GM12878 (cell line): ENCODE results near the gene PPP2R5C. TPM values are rescaled to one million over a fixed set of nuclear protein-coding genes. Genes with fewer than 3 reads are reported as not detected.
A peak's percentile ranks its signal among the peaks of the same experiment; 100 is the strongest.

Source experiments
- CEBPZ ChIP-seq: fragments of 150-350 bp; IDR thresholded peaks from 2 replicates; pipeline ENCODE4 v1.6.1; 2016; ENCODE audit warnings: low read depth, low read length
- EED ChIP-seq: sonication (generic); IDR thresholded peaks from 2 replicates; pipeline ENCODE4 v1.6.1; 2016; ENCODE audit warnings: antibody characterized with exemption, low read depth
- HCFC1 ChIP-seq: fragments of 150-350 bp; IDR thresholded peaks from 2 replicates; pipeline ENCODE4 v1.6.1; 2014; ENCODE audit warnings: low read length
- MEF2B ChIP-seq: fragments of 450-650 bp; IDR thresholded peaks from 2 replicates; pipeline ENCODE4 v1.6.1; 2018; ENCODE audit warnings: mild to moderate bottlenecking, moderate library complexity; ENCODE audit not compliant: partially characterized antibody, poor library complexity, severe bottlenecking
- MYC ChIP-seq: IDR thresholded peaks from 2 replicates; pipeline ENCODE4 v1.6.1; 2011; ENCODE audit warnings: mild to moderate bottlenecking, low read length, moderate library complexity, inconsistent platforms; ENCODE audit not compliant: insufficient read depth, insufficient replicate concordance, insufficient read length, severe bottlenecking
- NR2C2 ChIP-seq: IDR thresholded peaks from 2 replicates; pipeline ENCODE4 v1.6.1; 2011; ENCODE audit warnings: borderline replicate concordance, low read depth; ENCODE audit not compliant: control insufficient read depth, insufficient read length
- NRF1 ChIP-seq: conservative IDR thresholded peaks from 2 replicates; pipeline ENCODE4 v1.6.1; 2011; ENCODE audit warnings: mild to moderate bottlenecking, low read depth, low read length, improper control_type of control experiment
- PML ChIP-seq: IDR thresholded peaks from 2 replicates; pipeline ENCODE4 v1.6.1; 2012; ENCODE audit warnings: low read length, inconsistent platforms
- POU2F2 ChIP-seq: IDR thresholded peaks from 3 replicates; pipeline ENCODE4 v1.6.1; 2011; ENCODE audit warnings: low read depth, mild to moderate bottlenecking, low read length, borderline replicate concordance
- SMARCA5 ChIP-seq: fragments of 450-650 bp; IDR thresholded peaks from 2 replicates; pipeline ENCODE4 v1.6.1; 2017; ENCODE audit warnings: mild to moderate bottlenecking
- SREBF1 ChIP-seq: IDR thresholded peaks from 2 replicates; pipeline ENCODE4 v1.6.1; 2012; ENCODE audit warnings: mild to moderate bottlenecking, low read length
- SREBF2 ChIP-seq: IDR thresholded peaks from 2 replicates; pipeline ENCODE4 v1.6.1; 2012; ENCODE audit warnings: mild to moderate bottlenecking, low read length
- SRF ChIP-seq, 2 experiments: IDR thresholded peaks; 2 replicates each; pipeline ENCODE4 v1.6.1; 2011; ENCODE audit warnings: low read depth in 2 of 2, low read length in 2 of 2, mild to moderate bottlenecking in 1 of 2, moderate library complexity in 1 of 2
- SUZ12 ChIP-seq: fragments of 200-600 bp; sonication (generic); IDR thresholded peaks from one replicate; pipeline ENCODE4 v1.6.1; 2018; ENCODE audit warnings: antibody characterized with exemption, mild to moderate bottlenecking; ENCODE audit not compliant: unreplicated experiment
- USF1 ChIP-seq: IDR thresholded peaks from 2 replicates; pipeline ENCODE4 v1.6.1; 2011; ENCODE audit warnings: borderline replicate concordance, low read depth, mild to moderate bottlenecking, moderate library complexity, mixed read lengths, low read length; ENCODE audit not compliant: insufficient read depth; ENCODE audit errors: extremely low read length
- ZNF622 ChIP-seq: fragments of 450-650 bp; IDR thresholded peaks from 2 replicates; pipeline ENCODE4 v1.6.1; 2017; ENCODE audit warnings: mild to moderate bottlenecking, inconsistent platforms
- polyA plus RNA-seq, 11 experiments: library from polyadenylated mRNA; depleted of rRNA in 4 of 11; unstranded in 6 of 11; stranded (reverse) in 5 of 11; fragments of >200 nt; fragmentation: Nextera tagmentation in 4 of 11; fragmentation: Illumina TruSeq in 1 of 11; extraction: Ambion mirVana in 4 of 11; extraction: Trizol in 1 of 11; gene quantifications; 1 replicate in 1 of 11; 2 replicates in 10 of 11; pipeline versions ENCODE4 v1.2.1 to v1.2.3, GENCODE V29; 2011 to 2016; ENCODE audit warnings: inconsistent platforms in 2 of 11, missing spikeins in 2 of 11, low read depth in 1 of 11
- total RNA-seq, 4 experiments: library from RNA; depleted of rRNA in 3 of 4; stranded (reverse); fragments of >200 nt in 3 of 4; fragmentation: Illumina TruSeq in 1 of 4; extraction: Trizol in 1 of 4; gene quantifications; 2 replicates each; pipeline versions ENCODE4 v1.2.1 to v1.2.3, GENCODE V29; 2013 to 2021
- TF ChIP-seq, protein P1 (sequence below): IDR thresholded peaks from 2 replicates; pipeline ENCODE4 v1.6.1; 2011; ENCODE audit warnings: mild to moderate bottlenecking, low read depth, low read length, moderate library complexity; ENCODE audit not compliant: insufficient replicate concordance
- TF ChIP-seq, protein P2 (sequence below): fragments of 450-650 bp; IDR thresholded peaks from 2 replicates; pipeline ENCODE4 v1.6.1; 2018; ENCODE audit warnings: mild to moderate bottlenecking, low read depth, moderate library complexity; ENCODE audit not compliant: partially characterized antibody
- TF ChIP-seq, protein P3 (sequence below): fragments of 450-650 bp; formaldehyde crosslinking; IDR thresholded peaks from 2 replicates; pipeline ENCODE4 v1.5.0; 2022; ENCODE audit warnings: mild to moderate bottlenecking, missing genetic modification characterization

PPP2R5C gene
- total and polyA plus RNA-seq, 10 of the 15 experiments (the other 5 are each of a cell fraction or from before 2014, with no cell fraction given), result 106 to 199 (median 144) TPM

DNA sequence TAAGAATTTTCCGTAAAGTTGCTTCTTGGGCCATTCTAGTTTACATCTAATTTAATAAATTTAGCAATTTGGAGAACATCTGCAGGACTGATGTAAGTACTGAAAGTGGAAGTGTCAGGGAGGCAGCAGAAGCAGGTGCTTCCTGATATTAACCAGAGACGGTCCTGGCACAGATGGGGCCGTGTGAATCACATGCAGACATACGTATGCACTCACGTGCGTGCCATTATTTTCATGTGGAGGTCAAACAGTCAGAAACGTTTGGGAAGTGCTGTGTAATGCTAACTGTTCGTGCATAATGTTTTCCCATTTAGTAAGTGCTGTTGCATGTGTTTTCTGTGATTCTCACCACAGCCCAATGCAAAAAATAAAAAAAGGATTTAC lies 115.0 kb downstream of the PPP2R5C start (continued):
- TF ChIP-seq USF1 (peak; percentile 69), SREBF1 (no peak), NRF1 (no peak), MYC (no peak), NR2C2 (no peak), MEF2B (peak; percentile 66), SUZ12 (no peak), POU2F2 (peak; percentile 79; the same call in 2 of the 3 replicates), CEBPZ (no peak), EED (peak; percentile 83), ZNF622 (no peak), HCFC1 (no peak), PML (no peak), SREBF2 (no peak), SRF (IDR thresholded peaks at IDR 0.05; ENCODE audit: low read depth in 2 of 2, low read length in 2 of 2) (no peak), SMARCA5 (no peak)
- TF ChIP-seq, protein P1, sequence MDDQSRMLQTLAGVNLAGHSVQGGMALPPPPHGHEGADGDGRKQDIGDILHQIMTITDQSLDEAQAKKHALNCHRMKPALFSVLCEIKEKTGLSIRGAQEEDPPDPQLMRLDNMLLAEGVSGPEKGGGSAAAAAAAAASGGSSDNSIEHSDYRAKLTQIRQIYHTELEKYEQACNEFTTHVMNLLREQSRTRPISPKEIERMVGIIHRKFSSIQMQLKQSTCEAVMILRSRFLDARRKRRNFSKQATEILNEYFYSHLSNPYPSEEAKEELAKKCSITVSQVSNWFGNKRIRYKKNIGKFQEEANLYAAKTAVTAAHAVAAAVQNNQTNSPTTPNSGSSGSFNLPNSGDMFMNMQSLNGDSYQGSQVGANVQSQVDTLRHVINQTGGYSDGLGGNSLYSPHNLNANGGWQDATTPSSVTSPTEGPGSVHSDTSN, result peak; percentile 18
- TF ChIP-seq, protein P2, sequence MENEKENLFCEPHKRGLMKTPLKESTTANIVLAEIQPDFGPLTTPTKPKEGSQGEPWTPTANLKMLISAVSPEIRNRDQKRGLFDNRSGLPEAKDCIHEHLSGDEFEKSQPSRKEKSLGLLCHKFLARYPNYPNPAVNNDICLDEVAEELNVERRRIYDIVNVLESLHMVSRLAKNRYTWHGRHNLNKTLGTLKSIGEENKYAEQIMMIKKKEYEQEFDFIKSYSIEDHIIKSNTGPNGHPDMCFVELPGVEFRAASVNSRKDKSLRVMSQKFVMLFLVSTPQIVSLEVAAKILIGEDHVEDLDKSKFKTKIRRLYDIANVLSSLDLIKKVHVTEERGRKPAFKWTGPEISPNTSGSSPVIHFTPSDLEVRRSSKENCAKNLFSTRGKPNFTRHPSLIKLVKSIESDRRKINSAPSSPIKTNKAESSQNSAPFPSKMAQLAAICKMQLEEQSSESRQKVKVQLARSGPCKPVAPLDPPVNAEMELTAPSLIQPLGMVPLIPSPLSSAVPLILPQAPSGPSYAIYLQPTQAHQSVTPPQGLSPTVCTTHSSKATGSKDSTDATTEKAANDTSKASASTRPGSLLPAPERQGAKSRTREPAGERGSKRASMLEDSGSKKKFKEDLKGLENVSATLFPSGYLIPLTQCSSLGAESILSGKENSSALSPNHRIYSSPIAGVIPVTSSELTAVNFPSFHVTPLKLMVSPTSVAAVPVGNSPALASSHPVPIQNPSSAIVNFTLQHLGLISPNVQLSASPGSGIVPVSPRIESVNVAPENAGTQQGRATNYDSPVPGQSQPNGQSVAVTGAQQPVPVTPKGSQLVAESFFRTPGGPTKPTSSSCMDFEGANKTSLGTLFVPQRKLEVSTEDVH, result peak; percentile 43
- TF ChIP-seq, protein P3, sequence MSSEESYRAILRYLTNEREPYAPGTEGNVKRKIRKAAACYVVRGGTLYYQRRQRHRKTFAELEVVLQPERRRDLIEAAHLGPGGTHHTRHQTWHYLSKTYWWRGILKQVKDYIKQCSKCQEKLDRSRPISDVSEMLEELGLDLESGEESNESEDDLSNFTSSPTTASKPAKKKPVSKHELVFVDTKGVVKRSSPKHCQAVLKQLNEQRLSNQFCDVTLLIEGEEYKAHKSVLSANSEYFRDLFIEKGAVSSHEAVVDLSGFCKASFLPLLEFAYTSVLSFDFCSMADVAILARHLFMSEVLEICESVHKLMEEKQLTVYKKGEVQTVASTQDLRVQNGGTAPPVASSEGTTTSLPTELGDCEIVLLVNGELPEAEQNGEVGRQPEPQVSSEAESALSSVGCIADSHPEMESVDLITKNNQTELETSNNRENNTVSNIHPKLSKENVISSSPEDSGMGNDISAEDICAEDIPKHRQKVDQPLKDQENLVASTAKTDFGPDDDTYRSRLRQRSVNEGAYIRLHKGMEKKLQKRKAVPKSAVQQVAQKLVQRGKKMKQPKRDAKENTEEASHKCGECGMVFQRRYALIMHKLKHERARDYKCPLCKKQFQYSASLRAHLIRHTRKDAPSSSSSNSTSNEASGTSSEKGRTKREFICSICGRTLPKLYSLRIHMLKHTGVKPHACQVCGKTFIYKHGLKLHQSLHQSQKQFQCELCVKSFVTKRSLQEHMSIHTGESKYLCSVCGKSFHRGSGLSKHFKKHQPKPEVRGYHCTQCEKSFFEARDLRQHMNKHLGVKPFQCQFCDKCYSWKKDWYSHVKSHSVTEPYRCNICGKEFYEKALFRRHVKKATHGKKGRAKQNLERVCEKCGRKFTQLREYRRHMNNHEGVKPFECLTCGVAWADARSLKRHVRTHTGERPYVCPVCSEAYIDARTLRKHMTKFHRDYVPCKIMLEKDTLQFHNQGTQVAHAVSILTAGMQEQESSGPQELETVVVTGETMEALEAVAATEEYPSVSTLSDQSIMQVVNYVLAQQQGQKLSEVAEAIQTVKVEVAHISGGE (CRISPR knock-in tag), result no peak
